Vagina (tissue), 2 donors: Measurements from ENCODE around the gene PPP2R5E. TPM values are rescaled to one million over a fixed set of nuclear protein-coding genes. Genes with fewer than 3 reads are reported as not detected.

Experiments
- DNase-seq, 2 donors: peaks; one replicate each; pipeline ENCODE4 v3.0.0-alpha.2; 2017; ENCODE audit errors: extremely low spot score in 2 of 2
- H3K27ac ChIP-seq: fragments of 200-600 bp; sonication (generic); one replicate; pipeline ENCODE4 v1.5.1; 2019
- H3K27me3 ChIP-seq: fragments of 200-600 bp; sonication (generic); one replicate; pipeline ENCODE4 v1.5.1; 2019
- H3K36me3 ChIP-seq, 2 donors: fragments of 200-600 bp; sonication (generic); one replicate each; pipeline ENCODE4 v1.5.1; 2017 to 2019
- H3K4me1 ChIP-seq: fragments of 200-600 bp; sonication (generic); one replicate; pipeline ENCODE4 v1.5.1; 2019
- H3K4me3 ChIP-seq, 2 donors: fragments of 200-600 bp; sonication (generic); 1 replicate in 1 of 2; 2 replicates in 1 of 2; pipeline ENCODE4 v1.5.1; 2016 to 2019
- H3K9me3 ChIP-seq: fragments of 200-600 bp; sonication (generic); one replicate; pipeline ENCODE4 v1.5.1; 2019
- CTCF ChIP-seq, 3 experiments: fragments of 450-650 bp in 2 of 3; fragments of 200-600 bp in 1 of 3; sonication (generic) in 1 of 3; IDR thresholded peaks; one replicate each; pipeline ENCODE4 v1.5.1; 2017 to 2019; ENCODE audit warnings: antibody characterized with exemption in 3 of 3, mild to moderate bottlenecking in 2 of 3, moderate library complexity in 2 of 3
- POLR2A ChIP-seq, 2 donors: fragments of 450-650 bp; IDR thresholded peaks; one replicate each; pipeline ENCODE4 v1.6.1; 2017; ENCODE audit warnings: antibody characterized with exemption in 2 of 2, mild to moderate bottlenecking in 2 of 2, moderate library complexity in 2 of 2
- POLR2AphosphoS5 ChIP-seq, 2 donors: sonication (generic); formaldehyde crosslinking; IDR thresholded peaks; one replicate each; pipeline ENCODE4 v1.9.0; 2017; ENCODE audit warnings: antibody characterized with exemption in 2 of 2, mild to moderate bottlenecking in 2 of 2, low read depth in 1 of 2; ENCODE audit not compliant: insufficient read depth in 1 of 2
- intact Hi-C: fragments of 100-400 bp; cut with DNase I; formaldehyde crosslinking; loops from one replicate; pipeline ENCODE4 v1.15.1; 2023
- total RNA-seq: library from RNA; depleted of rRNA; stranded (reverse); fragments of >200 nt; gene quantifications from one replicate; pipeline ENCODE4 v1.2.3, GENCODE V29; 2016

The PPP2R5E gene
- total RNA-seq, 1 donor from 2014 or later: 22.6 TPM

GRCh38 chr14:63345826-63346225, 197.4 kb downstream of the PPP2R5E start:
- H3K27me3 ChIP-seq: no peaks in the 10 kb centered on the region
- TF ChIP-seq POLR2A (IDR thresholded peaks at IDR 0.05): no peak
- no peak for TF ChIP-seq CTCF (IDR thresholded peaks at IDR 0.05)
- no peak for TF ChIP-seq POLR2AphosphoS5 (IDR thresholded peaks at IDR 0.05; ENCODE audit: insufficient read depth in 1 of 2, low read depth in 1 of 2)
- DNase-seq: no peak
- intact Hi-C loops: no loop called here
- H3K9me3 ChIP-seq: no peaks in the 10 kb centered on the region
- H3K4me3 ChIP-seq: no peak overlapping the region
- no peaks in the 10 kb centered on the region for H3K4me1 ChIP-seq
- H3K36me3 ChIP-seq: no peaks in the 10 kb centered on the region
- H3K27ac ChIP-seq: no peak overlapping the region

- Histone ChIP-seq H3K27me3 (no peaks in the 10 kb centered on the region), H3K4me1 (no peaks in the 10 kb centered on the region), H3K27ac (no peak overlapping the region), H3K9me3 (no peaks in the 10 kb centered on the region), H3K4me3 (no peak overlapping the region), H3K36me3 (no peaks in the 10 kb centered on the region)
- TF ChIP-seq POLR2AphosphoS5 (IDR thresholded peaks at IDR 0.05; ENCODE audit: insufficient read depth in 1 of 2, low read depth in 1 of 2): no peak
- no peak for TF ChIP-seq CTCF (IDR thresholded peaks at IDR 0.05)
- TF ChIP-seq POLR2A (IDR thresholded peaks at IDR 0.05): no peak
- intact Hi-C loops: no loop called here
- no peak for DNase-seq
Observed at GRCh38 chr14:63344336-63344735, 198.8 kb downstream of the PPP2R5E start.

- intact Hi-C loops: no loop called here
- Histone ChIP-seq H3K4me1 (no peaks in the 10 kb centered on the region), H3K27me3 (no peaks in the 10 kb centered on the region), H3K9me3 (no peaks in the 10 kb centered on the region), H3K36me3 (no peaks in the 10 kb centered on the region), H3K4me3 (no peak overlapping the region), H3K27ac (no peak overlapping the region)
- TF ChIP-seq POLR2AphosphoS5 (IDR thresholded peaks at IDR 0.05; ENCODE audit: insufficient read depth in 1 of 2, low read depth in 1 of 2) (no peak), CTCF (IDR thresholded peaks at IDR 0.05) (no peak), POLR2A (IDR thresholded peaks at IDR 0.05) (no peak)
- no peak for DNase-seq
Observed at GRCh38 chr14:63343878-63344277, 199.3 kb downstream of the PPP2R5E start.

GRCh38 chr14:63342371-63342770, 200.8 kb downstream of the PPP2R5E start:
- DNase-seq: no peak
- intact Hi-C loops: no loop called here
- Histone ChIP-seq H3K27me3 (no peaks in the 10 kb centered on the region), H3K4me1 (no peaks in the 10 kb centered on the region), H3K9me3 (no peaks in the 10 kb centered on the region), H3K36me3 (no peaks in the 10 kb centered on the region), H3K27ac (no peak overlapping the region), H3K4me3 (no peak overlapping the region)
- TF ChIP-seq POLR2AphosphoS5 (IDR thresholded peaks at IDR 0.05; ENCODE audit: insufficient read depth in 1 of 2, low read depth in 1 of 2) (no peak), CTCF (IDR thresholded peaks at IDR 0.05) (no peak), POLR2A (IDR thresholded peaks at IDR 0.05) (no peak)

- H3K4me1 ChIP-seq: no peaks in the 10 kb centered on the region
- no peak overlapping the region for H3K27ac ChIP-seq
- H3K4me3 ChIP-seq: no peak overlapping the region
- no peaks in the 10 kb centered on the region for H3K27me3 ChIP-seq
- H3K9me3 ChIP-seq: no peaks in the 10 kb centered on the region
- H3K36me3 ChIP-seq: no peaks in the 10 kb centered on the region
- intact Hi-C loops: no loop called here
- TF ChIP-seq POLR2A (IDR thresholded peaks at IDR 0.05) (no peak), CTCF (IDR thresholded peaks at IDR 0.05) (no peak), POLR2AphosphoS5 (IDR thresholded peaks at IDR 0.05; ENCODE audit: insufficient read depth in 1 of 2, low read depth in 1 of 2) (no peak)
- DNase-seq: no peak
Observed at GRCh38 chr14:63328787-63329737, 214.1 kb downstream of the PPP2R5E start.
